Renal cortical epithelial cell (primary cell): ENCODE measurements around the gene JHY. TPM values are rescaled to one million over a fixed set of nuclear protein-coding genes. Genes with fewer than 3 reads are reported as not detected.

ENCODE experiments used
- DNase-seq: peaks from one replicate; pipeline ENCODE4 v3.0.0-alpha.2; 2011; ENCODE audit warnings: low read depth
- total RNA-seq: library from RNA; depleted of rRNA; stranded (reverse); fragments of >200 nt; gene quantifications from 2 replicates; pipeline ENCODE4 v1.2.3, GENCODE V29; 2014

The JHY gene
- total RNA-seq, 1 donor from 2014 or later: 3.4 TPM

GRCh38 chr11:122938557-122938956, 56.0 kb downstream of the JHY start:
- DNase-seq: no peak

- no peak for DNase-seq
These were observed 68.7 kb downstream of the JHY start for GRCh38 chr11:122951211-122951610.

GRCh38 chr11:122954455-122954854, 71.9 kb downstream of the JHY start:
- no peak for DNase-seq

- no peak for DNase-seq
These were observed 81.4 kb downstream of the JHY start for GRCh38 chr11:122963961-122964360.

- no peak for DNase-seq
These were observed 93.6 kb downstream of the JHY start for GRCh38 chr11:122976061-122976733.

GRCh38 chr11:122976734-122977469, 94.3 kb downstream of the JHY start:
- no peak for DNase-seq

- DNase-seq: no peak
These were observed 95.1 kb downstream of the JHY start for GRCh38 chr11:122977470-122978298.

- DNase-seq: no peak
These were observed 95.7 kb downstream of the JHY start for GRCh38 chr11:122978299-122978620.

GRCh38 chr11:122979103-122979814, 96.7 kb downstream of the JHY start:
- no peak for DNase-seq

GRCh38 chr11:122979815-122980595, 97.4 kb downstream of the JHY start:
- DNase-seq: no peak

- DNase-seq: peak; percentile 34
These were observed 99.1 kb downstream of the JHY start, which contains the start of gene BSX for GRCh38 chr11:122981388-122982264. BSX (minus strand) TSS chr11:122981834; CDS start chr11:122981671, 163 bp downstream.

- DNase-seq: no peak
These were observed 101.1 kb downstream of the JHY start for GRCh38 chr11:122983438-122984185.

- DNase-seq: no peak
These were observed 101.8 kb downstream of the JHY start for GRCh38 chr11:122984186-122985011.

- DNase-seq: no peak
These were observed 113.0 kb downstream of the JHY start for GRCh38 chr11:122995526-122995925.

GRCh38 chr11:122998727-122999366, 116.3 kb downstream of the JHY start:
- DNase-seq: peak; percentile 44

- DNase-seq: no peak
These were observed 118.2 kb downstream of the JHY start for GRCh38 chr11:123000721-123001120.

GRCh38 chr11:123006860-123007542, 124.4 kb downstream of the JHY start:
- DNase-seq: no peak
